Mesenteric fat pad (tissue), 1 donor: ENCODE data around the gene AAR2. TPM values are rescaled to one million over a fixed set of nuclear protein-coding genes. Genes with fewer than 3 reads are reported as not detected.

ENCODE experiments used
- DNase-seq: peaks from one replicate; pipeline ENCODE4 v3.0.0-alpha.2; 2020; ENCODE audit warnings: low spot score
- total RNA-seq: library from RNA; stranded (reverse); fragmentation: NEBNext Ultra II Directional; extraction: Animal tissue kit (Norgen Biotek cat#: 25700); gene quantifications from one replicate; pipeline ENCODE4 v1.2.1, GENCODE V29; 2021
- donor health status: DM: yes; HTN: yes; CAD: no.

Gene AAR2
- total RNA-seq, 1 donor from 2014 or later = 27.1 TPM

DNA sequence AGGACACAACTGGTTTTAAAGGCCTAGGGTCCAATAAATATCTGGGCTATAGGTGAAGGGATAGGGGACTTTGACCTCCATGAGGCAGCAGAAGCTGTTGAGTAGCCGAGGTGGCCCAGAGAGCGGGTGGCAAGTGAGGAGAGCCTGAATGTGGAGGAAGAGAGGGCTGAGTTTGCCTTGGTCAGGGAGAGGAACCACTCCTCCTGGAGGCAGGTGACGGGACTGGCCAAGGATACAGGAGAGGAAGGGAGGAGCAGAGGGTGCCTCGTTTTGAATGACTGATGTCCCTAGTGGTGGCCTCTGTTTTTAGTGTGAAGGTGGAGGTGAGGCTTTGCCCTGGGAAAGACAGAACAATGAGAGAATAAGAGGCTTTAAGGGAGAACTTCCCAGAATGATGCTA is 19.1 kb upstream of the AAR2 start:
- no peak for DNase-seq

DNA sequence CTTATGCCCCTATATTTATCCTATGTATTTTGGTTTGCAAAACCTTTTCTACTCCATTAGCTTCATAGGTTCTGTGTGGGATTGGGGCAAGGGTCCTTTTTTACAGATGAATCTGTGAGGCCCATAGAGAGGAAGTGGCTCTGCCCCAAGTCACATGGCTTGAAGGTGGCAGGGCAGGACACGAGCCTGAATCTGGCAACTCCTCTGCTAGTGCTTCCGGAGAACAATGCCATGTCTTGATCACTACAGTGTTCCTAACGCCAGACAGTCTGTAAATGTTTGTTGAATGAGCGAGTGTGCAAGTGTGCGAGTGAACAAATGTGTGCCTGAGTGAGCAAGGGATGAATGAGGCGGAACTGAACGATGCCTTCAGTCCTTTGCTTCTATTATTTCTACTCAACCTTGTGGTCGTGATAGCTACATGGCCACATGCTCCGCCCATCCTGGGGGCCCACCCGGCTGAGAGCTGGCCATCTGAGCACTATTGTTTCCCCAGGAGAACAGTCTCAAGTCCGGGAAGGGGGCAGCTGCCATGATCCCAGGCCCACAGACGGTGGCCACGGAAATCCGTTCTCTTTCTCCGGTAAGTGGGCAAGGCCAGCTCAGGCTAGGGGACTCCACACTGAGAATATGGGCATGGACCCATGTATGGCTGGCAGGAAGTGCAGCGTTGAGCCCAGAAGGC is 17.8 kb upstream of the AAR2 start:
- no peak for DNase-seq

DNA sequence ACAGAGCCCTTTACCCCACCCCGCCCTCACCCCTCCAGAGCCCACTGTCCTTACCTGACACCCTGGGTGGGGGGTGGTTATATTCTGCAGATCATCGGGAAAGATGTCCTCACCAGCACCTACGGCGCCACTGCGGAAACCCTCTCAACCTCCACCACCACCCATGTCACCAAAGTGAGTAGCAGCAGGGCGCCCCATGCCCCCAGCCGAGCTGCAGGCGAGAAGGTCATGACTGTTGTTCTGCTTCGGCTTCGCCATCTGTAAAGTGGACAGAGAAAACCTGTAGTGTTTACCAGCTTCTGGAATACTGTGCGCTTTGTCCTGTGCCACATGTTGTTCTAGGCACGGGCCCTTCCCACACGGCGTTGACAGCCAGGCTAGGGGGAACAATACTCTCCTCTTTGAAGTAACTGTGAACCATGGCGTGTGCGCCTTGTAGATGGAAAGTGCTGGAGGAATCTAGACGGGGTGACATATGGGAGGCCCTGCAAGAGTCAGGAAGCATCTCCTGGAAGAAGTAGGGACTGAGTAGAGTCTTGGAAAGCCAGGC is 16.5 kb upstream of the AAR2 start:
- no peak for DNase-seq

DNA sequence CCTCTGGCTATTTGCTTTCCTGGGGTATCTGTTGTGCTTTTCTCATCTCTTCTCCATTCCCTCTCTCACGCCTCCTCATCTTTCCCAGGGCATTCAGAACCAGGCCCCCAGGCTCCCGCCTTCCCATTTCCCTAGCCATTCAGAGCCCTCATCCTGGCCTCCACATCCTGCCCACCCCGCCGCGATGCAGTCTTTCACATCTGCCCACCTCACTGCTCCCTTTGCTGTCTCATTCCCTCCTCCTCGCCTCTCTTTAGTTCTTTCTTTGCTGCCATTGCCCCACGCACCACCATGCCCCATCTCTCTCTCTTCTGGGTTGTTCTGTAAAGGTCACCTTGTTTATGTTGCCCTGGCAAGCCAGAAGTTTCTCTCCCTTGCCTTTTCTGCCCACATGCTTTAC is 10.6 kb upstream of the AAR2 start:
- DNase-seq = no peak

DNA sequence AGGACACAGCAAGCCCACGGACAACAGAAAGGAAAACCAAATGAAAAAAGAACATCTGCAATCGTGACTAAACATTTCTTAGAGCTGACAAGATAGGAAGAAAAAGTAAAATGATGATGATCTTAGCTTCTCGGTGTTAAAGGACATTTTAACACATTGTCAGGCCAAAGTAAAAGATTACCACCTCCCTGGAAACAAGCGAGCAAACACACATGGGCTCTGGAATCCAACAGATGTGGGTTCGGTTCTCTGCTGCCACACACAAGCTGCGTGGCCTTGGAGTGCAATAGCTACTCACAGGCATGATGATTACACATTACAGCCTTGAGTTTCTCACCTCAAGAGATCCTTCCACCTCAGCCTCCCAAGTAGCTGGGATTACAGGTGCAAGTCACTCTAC is 7.5 kb upstream of the AAR2 start:
- no peak for DNase-seq

DNA sequence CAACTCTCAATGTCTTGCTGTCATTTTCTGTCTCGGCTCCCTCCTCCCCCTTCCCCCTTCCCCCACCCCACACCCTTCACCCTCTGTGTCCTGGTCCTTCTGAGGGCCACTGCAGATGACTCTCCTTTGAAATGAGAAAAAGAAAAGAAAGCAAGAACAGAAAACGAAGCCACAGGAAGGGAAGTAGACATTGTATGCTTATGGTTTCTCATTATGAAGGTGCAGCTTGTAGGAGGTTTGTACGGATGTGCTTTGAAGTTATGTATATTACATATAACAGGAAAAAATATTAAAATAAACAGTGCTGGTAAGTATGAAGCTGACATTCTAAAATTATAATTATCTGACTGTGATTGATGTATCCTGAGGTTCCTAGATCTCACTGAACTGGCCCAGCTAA is 6.3 kb upstream of the AAR2 start:
- DNase-seq = no peak

DNA sequence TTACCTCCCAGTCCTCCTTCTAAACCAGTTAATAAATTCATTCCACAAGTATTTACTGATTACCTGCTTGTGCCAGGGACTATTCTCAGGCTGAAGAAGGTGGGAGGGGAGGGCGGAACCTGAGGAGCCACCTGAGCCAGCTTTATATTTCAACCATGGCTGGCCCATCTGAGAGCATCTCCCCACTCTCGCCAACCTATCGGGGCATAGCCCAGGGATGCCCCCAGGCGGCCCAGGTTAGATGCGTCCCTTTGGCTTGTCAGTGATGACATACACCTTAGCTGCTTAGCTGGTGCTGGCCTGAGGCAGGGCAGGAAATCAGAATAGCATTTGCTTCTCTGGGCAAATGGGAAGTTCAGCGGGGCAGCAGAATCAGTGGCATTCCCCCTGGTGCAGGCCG is 4.9 kb upstream of the AAR2 start:
- no peak for DNase-seq

DNA sequence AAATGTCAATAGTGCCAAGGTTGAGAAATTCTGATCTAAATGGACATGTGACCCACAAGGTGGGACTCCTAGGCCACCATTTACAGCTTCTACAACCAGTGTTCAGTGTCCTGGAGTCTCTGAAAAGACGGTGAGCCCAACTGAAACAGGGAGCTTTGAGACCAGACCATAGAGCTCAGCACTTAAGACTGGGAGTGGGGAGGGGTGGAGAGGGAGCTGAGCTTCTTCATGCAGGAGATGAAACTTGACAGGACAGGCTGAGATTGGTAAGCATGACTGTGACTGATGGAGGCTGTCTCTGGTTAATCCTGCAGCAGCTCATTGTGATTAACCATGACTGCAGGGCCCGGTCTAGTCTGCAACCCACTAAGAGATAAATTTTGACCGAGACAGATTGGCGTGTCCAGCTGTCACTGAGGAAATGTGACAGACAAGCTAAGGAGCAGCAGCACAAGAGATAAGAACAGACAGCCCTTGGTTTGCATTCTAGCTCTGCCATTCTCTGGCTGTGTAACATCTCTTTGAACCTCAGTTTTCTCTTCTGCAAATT is 1.4 kb upstream of the AAR2 start:
- DNase-seq = no peak

DNA sequence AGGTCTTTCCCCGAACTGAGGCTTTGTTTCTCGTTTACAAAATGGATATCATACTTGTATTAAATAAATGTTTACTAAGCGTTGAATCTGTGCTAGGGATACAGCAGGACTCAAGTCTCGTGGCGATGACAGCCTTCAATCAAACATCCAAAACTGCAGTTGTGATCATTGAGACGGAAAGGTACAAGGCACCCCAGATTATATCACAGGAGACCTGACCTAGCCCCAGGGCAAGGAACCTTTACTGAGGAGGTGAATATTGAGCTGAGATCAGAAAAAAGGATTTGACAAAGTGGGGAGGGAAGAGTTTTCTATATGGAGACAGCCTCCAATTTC is 476 bp downstream of the AAR2 start:
- no peak for DNase-seq

DNA sequence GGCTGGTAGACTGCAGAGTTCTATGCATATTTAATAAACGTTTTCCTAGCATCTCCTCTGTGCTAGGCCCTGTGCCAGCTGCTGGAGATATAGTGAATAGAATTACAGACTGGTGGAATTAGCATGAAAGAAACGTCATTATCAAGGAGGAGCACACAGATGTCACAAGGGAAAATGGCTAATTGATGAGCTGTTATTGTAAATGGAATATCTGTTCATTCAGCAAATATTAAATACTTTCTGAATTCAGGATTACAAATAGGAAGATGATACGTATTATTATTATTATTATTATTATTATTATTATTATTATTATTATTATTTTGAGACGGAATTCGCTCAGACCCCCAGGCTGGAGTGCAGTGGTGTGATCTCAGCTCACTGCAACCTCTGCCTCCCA is 1.2 kb downstream of the AAR2 start:
- no peak for DNase-seq

DNA sequence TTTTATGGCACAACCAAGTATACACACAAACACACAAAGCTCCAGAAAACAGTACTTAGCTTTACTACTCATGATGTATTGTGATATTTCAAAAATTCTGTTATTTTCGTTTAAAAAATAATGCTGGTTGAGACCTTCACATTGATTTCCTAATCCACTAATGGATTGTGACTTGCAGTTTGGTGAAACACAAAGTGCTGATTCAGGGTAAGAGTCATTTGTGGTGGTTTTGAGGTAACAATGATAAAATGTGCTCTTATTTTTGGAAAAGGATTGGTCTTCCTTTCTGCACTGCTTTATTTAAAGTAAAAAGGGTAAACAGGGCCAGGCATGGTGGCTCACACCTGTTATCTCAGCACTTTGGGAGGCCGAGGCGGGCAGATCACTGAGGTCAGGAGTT is 1.9 kb downstream of the AAR2 start:
- DNase-seq = no peak

DNA sequence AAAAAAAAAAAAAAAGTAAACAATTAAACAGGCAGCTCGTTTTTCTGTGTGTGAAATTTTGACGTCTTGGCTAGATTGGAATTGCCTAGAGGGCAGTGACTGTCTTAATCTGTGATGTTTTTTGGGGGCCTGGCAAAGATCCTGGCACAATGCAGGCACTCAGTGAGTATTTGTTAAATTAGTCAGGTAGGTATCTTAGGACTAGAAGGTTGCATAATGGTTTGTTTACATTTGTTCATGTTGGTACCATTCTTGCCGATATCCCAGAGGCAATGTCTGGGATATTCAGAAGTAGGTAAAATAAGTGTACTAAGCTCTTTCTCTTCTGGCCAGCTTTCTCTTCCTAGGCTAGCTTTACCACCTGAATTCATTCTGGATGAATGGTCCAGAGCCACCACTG is 2.5 kb downstream of the AAR2 start:
- no peak for DNase-seq

DNA sequence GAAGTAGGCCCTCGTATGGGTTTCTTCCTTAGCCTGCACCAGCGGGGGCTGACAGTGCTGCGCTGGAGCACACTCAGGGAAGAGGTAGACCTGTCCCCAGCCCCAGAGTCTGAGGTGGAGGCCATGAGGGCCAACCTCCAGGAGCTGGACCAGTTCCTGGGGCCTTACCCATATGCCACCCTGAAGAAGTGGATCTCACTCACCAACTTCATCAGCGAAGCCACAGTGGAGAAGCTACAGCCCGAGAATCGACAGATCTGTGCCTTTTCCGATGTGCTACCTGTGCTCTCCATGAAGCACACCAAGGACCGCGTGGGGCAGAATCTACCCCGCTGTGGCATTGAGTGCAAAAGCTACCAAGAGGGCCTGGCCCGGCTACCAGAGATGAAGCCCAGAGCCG is 3.8 kb downstream of the AAR2 start:
- DNase-seq = no peak

DNA sequence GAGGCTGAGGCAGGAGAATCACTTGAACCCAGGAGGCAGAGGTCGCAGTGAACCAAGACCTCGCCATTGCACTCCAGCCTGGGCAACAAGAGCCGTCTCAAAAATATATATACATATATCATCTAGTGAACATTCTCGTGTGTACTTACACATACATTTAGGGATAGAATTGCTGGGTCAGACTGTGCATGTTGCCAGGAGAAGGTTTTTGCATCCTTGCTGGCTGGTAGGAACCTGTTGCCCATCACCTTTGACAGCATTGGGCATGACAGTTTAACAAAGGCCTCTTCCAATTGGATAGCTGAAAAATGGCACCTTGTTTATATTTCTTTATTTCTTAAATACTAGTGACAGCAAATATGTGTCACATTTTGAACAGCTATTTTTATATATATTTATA is 5.4 kb downstream of the AAR2 start:
- DNase-seq = no peak

DNA sequence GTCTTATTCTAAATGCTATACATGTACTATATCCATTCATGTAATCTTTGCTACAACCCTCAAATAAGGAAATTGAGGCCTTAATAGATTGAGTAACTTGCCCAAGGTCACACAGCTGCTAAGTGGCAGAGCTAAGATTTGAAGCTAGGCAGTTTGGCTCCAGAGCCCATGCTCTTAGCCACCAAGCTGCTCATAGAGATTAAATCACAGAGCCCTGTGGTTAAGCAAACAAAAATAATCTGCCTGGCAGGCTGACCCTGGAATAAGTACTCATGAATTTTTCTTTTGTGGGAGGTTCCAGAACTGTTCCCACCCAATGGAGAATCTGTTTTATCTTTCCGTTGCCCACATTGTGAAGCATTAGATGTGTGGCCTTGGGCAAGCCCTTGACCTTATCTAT is 7.4 kb downstream of the AAR2 start:
- DNase-seq = no peak

DNA sequence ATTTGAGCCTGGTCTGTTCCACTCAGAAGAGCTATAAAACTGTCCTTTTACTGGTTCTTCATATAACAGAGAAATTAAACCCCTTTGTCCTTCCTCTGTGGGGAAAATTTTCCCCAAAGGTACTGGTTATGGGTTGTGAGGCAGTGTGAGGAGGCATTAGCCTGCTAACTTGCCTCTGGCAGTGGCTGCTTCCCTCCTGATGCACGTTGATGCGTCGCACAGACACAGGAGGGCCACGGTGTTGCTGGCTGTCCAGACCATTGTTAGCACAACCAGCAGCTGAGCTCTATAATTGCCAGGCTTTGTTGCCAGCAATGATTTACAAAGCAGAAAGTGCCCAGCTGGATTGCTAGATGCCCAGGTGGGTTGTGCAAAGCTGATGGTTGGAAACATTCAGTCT is 10.1 kb downstream of the AAR2 start:
- DNase-seq = no peak

DNA sequence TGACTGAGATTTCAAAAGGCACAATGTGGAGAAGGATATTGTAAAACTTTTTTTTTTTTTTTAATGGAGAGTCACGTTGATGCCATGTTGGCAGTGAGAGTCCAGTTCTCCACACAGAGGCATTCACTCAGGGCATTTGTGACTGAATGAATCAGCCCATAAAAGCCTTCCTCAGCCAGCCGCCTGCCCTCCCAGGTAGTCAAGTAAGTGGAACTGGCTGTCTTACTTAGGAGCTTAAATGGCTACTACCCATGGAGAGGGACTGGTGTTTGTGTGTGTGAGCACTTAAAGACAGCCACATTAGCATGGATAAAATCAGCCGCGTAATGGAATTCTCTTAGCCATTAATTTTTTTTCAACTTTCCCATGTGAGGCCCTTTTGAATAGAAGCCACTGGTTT is 12.6 kb downstream of the AAR2 start:
- no peak for DNase-seq

DNA sequence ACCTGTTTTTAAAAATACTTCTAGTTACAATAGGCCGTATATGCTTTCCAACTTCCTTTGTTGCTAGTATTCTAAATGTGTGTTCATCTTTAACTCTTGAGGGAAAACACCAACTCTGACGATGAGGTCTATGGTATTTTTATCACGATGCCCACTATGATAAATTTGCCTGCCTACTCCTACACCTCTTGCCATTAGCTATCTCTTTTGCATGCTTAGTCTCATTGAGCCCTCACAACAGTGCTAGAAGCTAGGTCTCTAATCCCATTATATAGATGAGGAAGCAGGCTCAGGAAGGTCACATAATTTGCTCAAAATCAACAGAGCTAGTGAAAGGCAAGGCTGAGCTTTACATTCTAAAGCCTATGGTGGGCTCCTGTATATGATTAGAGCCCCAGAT is 13.2 kb downstream of the AAR2 start:
- DNase-seq = no peak

DNA sequence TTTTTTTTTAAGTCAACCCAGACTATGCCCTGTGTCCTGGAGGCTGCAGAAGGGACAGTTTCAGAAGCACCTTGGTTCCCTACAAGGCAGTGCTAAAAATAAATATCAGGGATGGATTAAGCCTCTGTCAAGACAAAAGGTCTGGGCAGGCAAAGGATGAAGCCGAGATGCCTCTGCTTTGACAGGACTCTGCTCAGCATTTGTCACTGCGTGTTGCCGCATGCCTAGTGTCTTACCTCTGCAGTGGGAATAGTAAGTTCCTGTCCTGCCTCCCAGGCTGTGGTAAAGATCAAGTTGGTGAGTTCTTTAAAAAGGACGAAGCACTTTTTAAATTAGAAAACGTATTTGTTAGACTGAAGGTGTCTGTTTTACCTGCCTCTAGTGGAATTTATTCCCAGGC is 15.1 kb downstream of the AAR2 start:
- no peak for DNase-seq

DNA sequence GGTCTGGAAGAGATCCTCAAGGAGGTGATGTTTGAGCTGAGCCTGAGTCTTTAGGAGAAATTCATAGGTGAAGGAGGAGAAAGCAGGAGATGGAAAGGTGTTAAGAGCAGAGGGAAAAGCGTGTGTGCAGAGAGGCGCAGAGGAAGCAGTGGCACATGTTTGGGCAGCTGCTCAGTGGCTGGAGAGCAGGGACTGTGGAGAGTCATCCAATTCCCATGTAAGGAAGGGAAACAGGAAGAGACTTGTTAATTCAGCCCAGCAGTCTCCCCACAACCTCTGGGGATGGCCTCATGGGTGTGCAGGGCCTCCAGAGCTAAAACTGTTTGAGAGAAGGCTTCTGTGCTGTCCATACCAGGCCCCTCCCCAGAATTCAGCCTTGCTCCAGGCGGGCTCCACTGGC is 16.2 kb downstream of the AAR2 start:
- no peak for DNase-seq

DNA sequence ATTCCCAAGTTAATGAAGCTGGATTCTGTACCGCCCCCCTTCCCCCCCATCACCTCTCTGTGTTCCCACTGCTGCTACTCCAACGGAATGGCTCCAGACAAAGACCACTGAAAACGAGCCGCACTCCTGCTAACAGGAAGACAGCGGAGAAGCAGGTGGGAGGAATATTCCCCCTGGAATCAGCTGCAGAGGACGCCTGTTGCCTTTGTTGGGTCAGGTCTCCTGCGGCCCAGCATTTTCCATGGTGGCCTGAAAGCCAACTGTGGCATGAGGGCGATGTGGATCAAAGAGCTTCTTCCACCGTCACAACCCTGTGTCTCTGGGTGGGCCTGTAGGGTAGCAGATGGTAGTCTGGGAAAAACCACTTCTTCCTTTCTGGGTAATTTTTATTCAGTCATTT is 16.8 kb downstream of the AAR2 start:
- DNase-seq = no peak

DNA sequence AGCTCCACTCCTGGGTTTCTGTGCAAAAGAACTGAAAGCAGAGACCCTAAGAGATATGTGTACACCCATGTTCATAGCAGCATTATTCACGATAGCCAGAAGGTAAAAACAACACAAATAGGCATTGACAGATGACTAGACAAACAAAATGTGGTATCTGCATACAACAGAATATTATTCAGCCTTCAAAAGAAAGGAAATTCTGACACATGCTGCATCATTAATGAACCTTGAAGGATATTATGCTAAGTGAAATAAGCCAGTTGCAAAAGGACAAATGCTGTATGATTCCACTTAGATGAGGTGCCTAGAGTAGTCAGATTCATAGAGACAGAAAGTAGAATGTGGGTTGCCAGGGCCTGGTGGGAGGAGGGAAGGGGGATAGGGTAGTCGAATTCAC is 17.8 kb downstream of the AAR2 start:
- no peak for DNase-seq

DNA sequence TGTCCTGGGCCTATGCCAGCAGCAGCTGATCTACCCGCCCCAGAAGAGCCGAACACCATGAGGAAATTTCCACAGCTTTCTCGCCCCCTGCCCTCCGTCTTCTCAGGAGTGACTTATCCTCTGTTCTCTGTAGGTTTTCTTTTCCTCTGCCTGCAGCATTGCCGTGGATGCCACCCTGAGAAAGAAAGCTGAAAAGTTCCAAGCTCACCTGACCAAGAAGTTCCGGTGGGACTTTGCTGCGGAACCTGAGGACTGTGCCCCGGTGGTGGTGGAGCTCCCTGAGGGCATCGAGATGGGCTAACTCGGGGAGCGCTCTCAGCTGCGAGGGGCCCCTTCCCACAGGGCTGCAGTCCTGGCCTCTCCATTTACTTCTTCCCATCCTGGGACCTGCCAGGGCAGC is 19.2 kb downstream of the AAR2 start:
- no peak for DNase-seq
